Right atrium auricular region (tissue), 2 donors: Measurements from ENCODE around the gene TMEM135. TPM values are rescaled to one million over a fixed set of nuclear protein-coding genes. Genes with fewer than 3 reads are reported as not detected.

Experiments
- DNase-seq: peaks from one replicate; pipeline ENCODE4 v3.0.0-alpha.2; 2019; ENCODE audit warnings: low spot score
- H3K27ac ChIP-seq, 2 donors: fragments of 200-600 bp; sonication (generic); 1 replicate in 1 of 2; 2 replicates in 1 of 2; pipeline ENCODE4 v1.5.1; 2016 to 2019
- H3K27me3 ChIP-seq, 2 donors: fragments of 200-600 bp; sonication (generic); one replicate each; pipeline versions ENCODE4 v1.5.1 to v1.6.0; 2017 to 2019
- H3K36me3 ChIP-seq: fragments of 200-600 bp; sonication (generic); one replicate; pipeline ENCODE4 v1.5.1; 2016
- H3K4me1 ChIP-seq, 2 donors: fragments of 200-600 bp; sonication (generic); one replicate each; pipeline versions ENCODE4 v1.5.1 to v1.6.0; 2017 to 2019
- H3K4me3 ChIP-seq, 2 donors: fragments of 200-600 bp; sonication (generic); 1 replicate in 1 of 2; 2 replicates in 1 of 2; pipeline ENCODE4 v1.5.1; 2017 to 2019; ENCODE audit warnings: mild to moderate bottlenecking in 1 of 2, moderate library complexity in 1 of 2
- H3K9me3 ChIP-seq, 2 donors: fragments of 200-600 bp; sonication (generic); one replicate each; pipeline ENCODE4 v1.5.1; 2019
- CTCF ChIP-seq, 2 donors: fragments of 200-600 bp; sonication (generic); IDR thresholded peaks; one replicate each; pipeline ENCODE4 v1.5.1; 2019; ENCODE audit warnings: antibody characterized with exemption in 2 of 2
- total RNA-seq, 2 donors: library from RNA; depleted of rRNA; stranded (reverse); fragments of >200 nt; gene quantifications; one replicate each; pipeline ENCODE4 v1.1.0, GENCODE V29; 2016

Gene TMEM135
- total RNA-seq, 2 donors from 2014 or later: 12.2 to 13.0 TPM

GRCh38 chr11:87046824-87047223, 9.1 kb downstream of the TMEM135 start:
- no peak for DNase-seq
- no peaks in the 10 kb centered on the region for H3K9me3 ChIP-seq
- no peak overlapping the region for H3K4me3 ChIP-seq
- H3K27me3 ChIP-seq: no peaks in the 10 kb centered on the region
- TF ChIP-seq CTCF (IDR thresholded peaks at IDR 0.05): no peak
- H3K27ac ChIP-seq: no peak overlapping the region
- H3K36me3 ChIP-seq: no peaks in the 10 kb centered on the region
- H3K4me1 ChIP-seq: peaks cover 0 to under 1% of the 10 kb centered on the region in 2 donors

- no peak for TF ChIP-seq CTCF (IDR thresholded peaks at IDR 0.05)
- H3K27me3 ChIP-seq: no peaks in the 10 kb centered on the region
- no peak overlapping the region for H3K4me3 ChIP-seq
- H3K4me1 ChIP-seq: no peaks in the 10 kb centered on the region
- no peaks in the 10 kb centered on the region for H3K9me3 ChIP-seq
- no peak overlapping the region for H3K27ac ChIP-seq
- H3K36me3 ChIP-seq: no peaks in the 10 kb centered on the region
- DNase-seq: no peak
Measured at GRCh38 chr11:87056091-87056490, 18.4 kb downstream of the TMEM135 start.

- H3K4me1 ChIP-seq: no peaks in the 10 kb centered on the region
- DNase-seq: no peak
- no peak overlapping the region for H3K4me3 ChIP-seq
- TF ChIP-seq CTCF (IDR thresholded peaks at IDR 0.05): no peak
- H3K9me3 ChIP-seq: no peaks in the 10 kb centered on the region
- no peak overlapping the region for H3K27ac ChIP-seq
- H3K27me3 ChIP-seq: no peaks in the 10 kb centered on the region
- H3K36me3 ChIP-seq: no peaks in the 10 kb centered on the region
Measured at GRCh38 chr11:87057749-87058148, 20.0 kb downstream of the TMEM135 start.

- DNase-seq: no peak
- H3K9me3 ChIP-seq: no peaks in the 10 kb centered on the region
- no peak for TF ChIP-seq CTCF (IDR thresholded peaks at IDR 0.05)
- H3K36me3 ChIP-seq: no peaks in the 10 kb centered on the region
- no peak overlapping the region for H3K27ac ChIP-seq
- no peak overlapping the region for H3K4me3 ChIP-seq
- H3K4me1 ChIP-seq: no peaks in the 10 kb centered on the region
- no peaks in the 10 kb centered on the region for H3K27me3 ChIP-seq
Measured at GRCh38 chr11:87059596-87060390, 22.1 kb downstream of the TMEM135 start.

- Histone ChIP-seq H3K9me3 (no peaks in the 10 kb centered on the region), H3K27me3 (no peaks in the 10 kb centered on the region), H3K4me3 (no peak overlapping the region), H3K4me1 (no peaks in the 10 kb centered on the region), H3K27ac (no peak overlapping the region), H3K36me3 (no peaks in the 10 kb centered on the region)
- DNase-seq: no peak
- TF ChIP-seq CTCF (IDR thresholded peaks at IDR 0.05): no peak
Measured at GRCh38 chr11:87061766-87062165, 24.0 kb downstream of the TMEM135 start.

- Histone ChIP-seq H3K4me1 (no peaks in the 10 kb centered on the region), H3K27me3 (no peaks in the 10 kb centered on the region), H3K36me3 (no peaks in the 10 kb centered on the region), H3K9me3 (no peaks in the 10 kb centered on the region), H3K4me3 (no peak overlapping the region), H3K27ac (no peak overlapping the region)
- DNase-seq: no peak
- no peak for TF ChIP-seq CTCF (IDR thresholded peaks at IDR 0.05)
Measured at GRCh38 chr11:87063982-87064381, 26.2 kb downstream of the TMEM135 start.
